Middle frontal gyrus (tissue), 1 donor: ENCODE measurements around the gene SLC12A8.

Source experiments
- DNase-seq: peaks from one replicate; pipeline ENCODE4 v3.0.0-alpha.2; 2015; ENCODE audit warnings: low spot score; ENCODE audit errors: extremely low spot score

Gene SLC12A8

DNA sequence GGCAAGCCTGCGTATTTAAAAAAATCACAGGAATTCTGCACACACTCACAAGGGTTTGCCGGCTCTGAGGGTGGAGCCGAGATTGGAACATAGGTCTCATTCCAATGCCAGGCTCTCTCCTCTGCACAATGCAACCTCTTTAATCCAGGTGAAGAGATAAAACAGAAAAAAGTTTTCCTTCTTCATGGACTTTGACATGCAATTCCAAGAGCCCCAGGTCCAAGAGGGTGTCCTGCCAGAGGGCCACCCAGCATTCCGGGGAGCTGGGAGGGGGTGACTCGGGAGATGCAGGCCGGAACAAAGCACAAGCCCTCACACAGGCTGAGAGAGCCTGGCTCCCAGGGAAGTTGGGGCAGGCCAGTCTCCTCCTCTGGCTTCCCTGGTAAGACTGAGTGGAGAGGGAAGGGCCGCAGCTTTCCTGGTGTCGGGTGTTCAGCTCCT is 6.7 kb upstream of the SLC12A8 start:
- no peak for DNase-seq

DNA sequence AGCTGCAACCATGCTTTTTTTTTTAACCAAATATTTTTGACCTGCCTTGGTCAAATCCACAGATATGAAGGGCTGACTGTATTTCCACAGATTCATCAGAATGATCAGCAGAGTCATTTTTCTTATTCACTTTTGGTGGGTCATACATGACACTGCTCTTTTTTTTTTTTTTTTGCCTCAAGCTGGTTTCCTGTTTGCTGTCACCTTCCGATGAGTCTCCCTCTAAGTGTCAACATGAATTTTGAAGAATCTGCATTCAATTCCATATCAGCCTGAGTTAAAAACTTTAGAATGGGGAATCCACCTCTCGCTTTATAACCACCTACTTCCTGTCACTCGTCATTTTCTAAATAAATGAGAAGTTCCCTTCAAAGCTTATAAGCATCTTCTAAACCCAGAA is 2.2 kb upstream of the SLC12A8 start:
- DNase-seq: no peak

DNA sequence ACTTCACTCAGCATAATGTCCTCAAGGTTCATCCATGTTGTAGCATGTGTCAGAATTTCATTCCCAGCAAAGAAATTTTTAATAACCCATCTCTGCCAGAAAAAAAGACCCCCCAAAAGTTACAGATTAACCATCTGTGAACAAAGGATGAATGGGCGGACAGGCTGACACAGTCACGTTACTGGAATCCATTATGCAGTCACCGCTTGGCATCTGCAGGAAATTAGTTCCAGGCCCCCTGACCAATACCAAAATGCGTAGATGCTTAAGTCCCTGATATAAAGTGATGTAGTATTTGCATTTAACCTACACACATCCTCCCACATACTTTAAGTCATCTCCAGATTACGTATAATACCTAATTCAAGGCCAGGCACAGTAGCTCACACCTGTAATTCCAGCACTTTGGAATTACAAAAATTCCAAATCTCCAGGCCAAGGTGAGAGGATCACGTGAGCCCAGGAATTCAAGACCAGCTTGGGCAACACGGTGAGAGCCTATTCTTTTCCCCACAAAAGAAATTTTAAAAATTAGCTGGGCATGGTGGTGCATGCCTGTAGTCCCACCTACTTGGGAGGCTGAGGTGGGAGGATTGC is 1.5 kb upstream of the SLC12A8 start:
- no peak for DNase-seq

DNA sequence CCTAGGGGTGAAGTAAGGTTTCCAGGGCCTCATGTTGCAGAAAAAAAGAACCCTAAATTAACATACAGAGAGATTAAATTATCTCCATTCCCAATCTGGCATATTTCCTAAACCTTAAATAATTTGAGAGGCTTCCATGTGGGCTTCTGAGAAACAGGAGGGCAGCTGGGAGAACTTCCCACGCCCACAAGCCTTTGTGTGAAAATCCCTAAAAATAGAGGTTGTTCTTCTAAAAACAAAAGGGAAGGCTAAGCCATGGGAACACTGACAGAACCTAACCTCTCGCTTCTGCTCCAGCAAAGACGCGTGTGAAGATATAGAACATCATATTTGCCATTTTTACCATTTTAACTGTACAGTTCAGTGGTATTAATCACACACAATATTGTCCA is 812 bp upstream of the SLC12A8 start:
- no peak for DNase-seq

DNA sequence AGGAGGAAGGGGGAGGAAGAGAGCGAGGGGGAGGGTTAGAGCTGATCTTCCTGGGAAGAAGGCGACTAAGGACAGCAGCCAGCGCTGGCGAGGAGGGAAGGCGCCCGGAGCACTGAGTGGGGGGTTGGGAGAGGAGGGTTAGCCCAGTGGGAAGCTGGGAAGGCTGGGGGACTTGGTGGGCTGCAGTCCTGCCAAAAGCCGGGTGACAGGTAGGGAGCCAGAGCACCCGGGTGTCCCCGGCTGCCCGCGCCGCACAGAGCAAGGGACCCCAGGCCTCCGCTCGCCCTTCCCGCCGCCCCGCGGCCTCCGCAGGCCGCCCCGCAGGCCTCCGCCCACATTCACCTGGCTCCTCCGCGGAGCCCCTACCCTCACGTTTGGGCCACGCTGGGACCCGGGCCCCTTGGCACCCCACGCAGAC is 448 bp downstream of the SLC12A8 start:
- no peak for DNase-seq

DNA sequence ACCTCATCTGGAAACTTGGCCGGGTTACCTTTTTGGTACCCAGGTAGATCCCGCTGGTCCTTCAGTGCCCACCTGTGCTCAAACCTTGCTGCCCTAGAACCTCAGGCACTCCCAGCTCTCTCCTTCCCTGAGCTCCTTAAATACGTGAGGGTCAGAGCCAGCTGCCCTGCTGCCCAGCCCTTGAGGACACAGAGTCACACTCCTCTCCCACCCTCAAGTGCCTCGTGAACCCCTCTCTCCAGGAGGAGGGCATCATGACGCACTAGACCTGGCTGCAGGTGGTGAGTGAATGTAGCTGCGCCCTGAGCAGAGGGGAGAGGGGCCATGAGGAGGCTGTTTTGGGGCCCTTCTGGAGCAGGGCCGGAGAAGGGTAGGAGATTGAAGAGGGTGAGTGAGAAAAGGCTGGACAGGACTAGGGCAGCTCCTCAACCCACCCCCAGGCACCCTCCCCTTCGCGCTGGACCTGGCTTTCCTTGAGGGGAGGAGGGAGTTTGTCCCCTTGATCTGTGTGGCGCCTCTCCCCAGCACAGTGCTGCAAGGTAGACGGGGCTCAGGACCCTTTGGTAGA is 941 bp downstream of the SLC12A8 start:
- no peak for DNase-seq

DNA sequence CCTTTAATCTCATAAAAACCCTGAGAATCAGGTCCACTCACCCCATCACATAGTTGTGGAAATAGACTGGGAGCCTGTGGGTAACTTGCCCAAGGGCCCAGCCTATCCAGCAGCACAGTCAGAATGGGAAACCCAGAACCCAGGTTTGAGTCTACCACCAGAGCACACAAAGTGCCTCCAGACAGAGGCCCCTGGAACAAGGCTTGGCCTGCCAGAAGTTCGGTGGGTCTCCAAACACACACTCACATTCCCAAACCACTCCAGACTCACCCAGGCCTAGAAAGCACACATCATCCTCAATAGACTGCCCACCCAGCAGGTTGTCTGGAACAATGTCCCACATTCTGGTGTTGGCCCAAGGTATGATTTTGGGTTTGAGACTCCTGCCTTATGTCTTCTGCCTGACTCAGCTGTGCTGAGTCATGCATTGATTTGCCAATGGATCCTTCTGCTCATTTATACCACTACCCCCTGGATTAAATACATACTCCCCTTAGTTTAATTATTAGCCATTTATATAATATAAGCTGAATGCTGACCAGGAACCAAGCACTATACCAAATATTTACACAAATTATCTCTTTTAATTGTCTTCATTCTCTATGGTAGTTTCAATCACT is 4.5 kb downstream of the SLC12A8 start:
- DNase-seq: no peak

DNA sequence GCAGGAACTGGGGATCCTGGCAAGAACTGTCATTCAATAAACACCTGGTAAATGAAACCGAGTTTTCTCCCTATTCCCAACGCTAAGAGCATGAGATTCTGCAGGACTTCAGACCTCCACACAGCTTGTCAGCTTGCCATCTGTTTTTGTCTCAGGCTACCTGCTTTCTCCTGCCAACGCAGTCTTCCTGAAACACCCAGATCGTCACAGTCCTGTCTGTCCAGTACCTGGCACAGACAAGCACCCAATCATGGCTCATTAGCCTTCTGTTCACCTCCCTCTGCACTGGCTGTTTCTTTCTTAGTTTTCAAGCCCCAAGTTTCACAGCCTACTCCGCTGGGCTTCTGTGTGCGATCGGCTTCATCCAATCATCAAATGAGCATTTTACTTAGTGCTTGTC is 5.0 kb downstream of the SLC12A8 start:
- DNase-seq: no peak

DNA sequence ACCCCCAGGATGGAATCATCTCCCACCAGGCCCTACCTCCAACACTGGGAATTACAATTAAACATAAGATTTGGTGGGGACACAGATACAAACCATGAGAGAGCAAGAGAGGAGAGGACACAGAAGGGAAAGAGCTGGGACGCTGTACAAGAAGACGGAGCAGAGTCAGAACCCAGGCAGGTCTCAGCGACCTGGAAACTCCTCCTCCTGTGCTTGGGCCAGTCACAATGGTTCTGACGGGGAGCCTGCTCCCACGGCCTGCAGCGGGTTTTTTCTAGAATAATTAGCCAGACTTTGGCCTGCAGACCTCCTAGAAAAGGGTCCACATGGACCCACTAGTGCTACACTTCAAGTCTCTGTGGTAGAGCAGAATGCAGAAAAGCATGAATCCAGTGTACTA is 5.6 kb downstream of the SLC12A8 start:
- no peak for DNase-seq

DNA sequence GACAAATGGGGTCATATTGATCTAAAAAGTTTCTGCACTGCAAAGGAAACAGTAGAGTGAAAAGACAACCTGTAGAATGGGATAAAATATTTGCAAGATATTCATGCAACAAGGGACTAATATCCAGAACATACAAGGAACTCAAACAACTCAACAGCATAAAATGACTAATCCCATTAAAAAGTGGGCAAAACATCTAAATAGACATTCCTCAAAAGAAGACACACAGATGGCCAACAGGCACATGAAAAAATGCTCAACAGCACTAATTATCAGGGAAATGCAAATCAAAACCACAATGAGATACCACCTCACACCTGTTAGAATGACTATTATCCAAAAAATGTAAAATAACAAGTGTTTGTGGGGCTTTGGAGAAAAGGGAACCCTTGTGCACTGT is 8.8 kb downstream of the SLC12A8 start:
- no peak for DNase-seq

DNA sequence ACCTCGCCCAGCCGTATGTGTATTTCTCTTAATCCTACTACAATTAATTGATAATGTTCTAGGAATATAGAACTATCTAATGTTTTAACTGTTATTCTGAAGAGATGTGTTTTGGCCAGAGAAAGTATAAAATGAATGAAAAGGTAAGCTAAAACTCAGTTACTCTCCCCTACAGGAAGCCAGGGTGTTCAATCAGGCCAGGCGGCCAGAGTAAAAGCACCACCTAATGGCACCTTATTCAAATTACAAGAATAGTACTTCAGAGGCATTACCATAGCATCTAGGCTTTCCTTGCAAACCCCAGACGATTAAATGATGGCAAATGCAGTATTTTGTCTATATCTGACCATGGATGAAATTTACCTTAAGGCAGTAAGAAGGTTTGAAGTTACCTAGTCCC is 10.4 kb downstream of the SLC12A8 start:
- DNase-seq: no peak

DNA sequence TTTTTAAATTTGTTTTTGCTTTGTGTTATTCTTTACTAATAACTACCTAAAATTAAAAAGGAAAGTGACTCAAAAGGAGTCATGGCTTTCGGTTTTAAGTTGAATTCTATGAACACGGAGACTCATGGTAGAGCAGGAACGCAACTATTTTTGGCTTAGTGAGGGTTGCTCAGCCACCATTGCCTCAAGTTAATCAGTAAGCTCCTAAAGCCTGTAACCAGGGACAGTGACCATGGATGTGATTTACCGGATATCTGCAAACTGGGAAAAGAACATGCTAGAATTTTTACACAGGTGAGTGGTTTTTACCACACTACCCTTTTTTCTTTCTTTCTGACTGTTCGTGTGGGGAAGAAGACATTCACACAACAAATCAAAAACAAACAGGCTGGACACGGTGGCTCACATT is 11.8 kb downstream of the SLC12A8 start:
- DNase-seq: no peak

DNA sequence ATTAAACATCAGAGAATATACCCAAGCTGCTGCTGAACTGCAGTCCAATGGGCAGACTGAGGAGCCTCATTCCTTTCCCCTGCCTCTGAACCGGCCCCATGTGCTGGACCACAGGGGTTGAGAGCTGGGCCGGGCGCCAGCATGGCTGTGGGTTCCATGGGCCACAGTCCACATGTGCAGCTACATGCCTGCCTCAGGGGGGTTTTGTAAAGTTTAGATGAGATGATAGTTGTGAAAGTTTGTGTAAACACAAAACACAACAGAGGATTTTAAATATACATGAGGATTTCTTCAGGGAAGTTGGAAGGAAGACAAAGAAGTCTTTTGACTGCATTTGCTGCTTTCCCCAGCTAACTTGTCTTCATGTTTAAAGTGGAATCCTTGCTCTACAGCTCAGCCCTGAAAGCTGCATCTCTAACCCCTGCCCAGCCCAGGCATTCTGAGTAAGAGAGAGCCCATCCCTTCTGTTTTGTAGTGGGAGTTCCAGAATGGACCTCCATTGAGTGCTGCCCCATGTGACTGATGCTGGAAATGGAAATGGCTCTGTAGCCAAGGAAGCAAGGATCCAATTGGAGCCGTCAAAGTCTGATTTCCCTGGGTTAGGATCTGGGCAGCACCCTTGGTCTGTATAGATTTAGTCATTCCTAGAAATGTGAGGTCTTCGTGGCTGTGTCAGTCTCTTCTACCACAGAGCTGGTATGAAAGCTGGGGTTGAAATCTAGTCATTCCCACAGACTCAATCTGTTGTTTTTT is 17.5 kb downstream of the SLC12A8 start:
- no peak for DNase-seq

DNA sequence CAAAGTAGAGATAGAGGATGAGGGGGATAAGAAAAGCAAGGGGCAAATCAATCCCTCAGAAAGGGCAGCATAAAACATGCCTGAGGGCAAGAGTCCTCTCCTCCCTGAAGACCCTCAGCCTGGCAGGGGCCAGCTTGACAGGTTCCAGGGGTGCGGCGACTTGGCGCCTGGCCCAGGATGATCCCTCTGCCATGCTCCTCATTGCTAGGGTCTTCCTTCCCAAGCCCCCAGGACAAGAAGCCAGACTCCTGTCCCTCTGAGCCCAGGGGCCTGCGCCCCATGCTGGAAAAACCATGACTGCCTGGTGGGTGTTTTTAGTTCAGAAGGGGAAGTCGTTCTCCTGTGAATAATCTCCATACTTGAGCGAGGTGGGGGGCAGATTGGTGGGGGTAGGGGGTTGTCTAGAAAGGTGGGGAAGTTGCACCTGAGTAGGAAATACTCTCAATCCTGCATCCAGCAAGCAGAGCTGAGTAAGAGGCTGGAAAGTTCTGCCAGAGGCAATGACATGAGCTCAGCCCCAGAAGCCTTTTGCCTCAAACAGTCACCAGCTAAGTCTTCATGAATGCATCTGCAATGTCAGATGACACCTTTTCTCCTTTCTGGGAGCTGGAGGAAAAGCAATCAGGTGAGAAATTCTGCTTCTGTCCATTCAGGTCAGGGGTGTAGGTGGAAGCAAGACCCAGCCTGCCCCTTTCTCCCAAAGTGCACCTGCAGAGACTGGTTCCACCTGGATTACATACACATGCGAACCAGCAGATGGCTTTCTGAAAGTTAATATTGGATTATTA is 18.3 kb downstream of the SLC12A8 start:
- DNase-seq: no peak

DNA sequence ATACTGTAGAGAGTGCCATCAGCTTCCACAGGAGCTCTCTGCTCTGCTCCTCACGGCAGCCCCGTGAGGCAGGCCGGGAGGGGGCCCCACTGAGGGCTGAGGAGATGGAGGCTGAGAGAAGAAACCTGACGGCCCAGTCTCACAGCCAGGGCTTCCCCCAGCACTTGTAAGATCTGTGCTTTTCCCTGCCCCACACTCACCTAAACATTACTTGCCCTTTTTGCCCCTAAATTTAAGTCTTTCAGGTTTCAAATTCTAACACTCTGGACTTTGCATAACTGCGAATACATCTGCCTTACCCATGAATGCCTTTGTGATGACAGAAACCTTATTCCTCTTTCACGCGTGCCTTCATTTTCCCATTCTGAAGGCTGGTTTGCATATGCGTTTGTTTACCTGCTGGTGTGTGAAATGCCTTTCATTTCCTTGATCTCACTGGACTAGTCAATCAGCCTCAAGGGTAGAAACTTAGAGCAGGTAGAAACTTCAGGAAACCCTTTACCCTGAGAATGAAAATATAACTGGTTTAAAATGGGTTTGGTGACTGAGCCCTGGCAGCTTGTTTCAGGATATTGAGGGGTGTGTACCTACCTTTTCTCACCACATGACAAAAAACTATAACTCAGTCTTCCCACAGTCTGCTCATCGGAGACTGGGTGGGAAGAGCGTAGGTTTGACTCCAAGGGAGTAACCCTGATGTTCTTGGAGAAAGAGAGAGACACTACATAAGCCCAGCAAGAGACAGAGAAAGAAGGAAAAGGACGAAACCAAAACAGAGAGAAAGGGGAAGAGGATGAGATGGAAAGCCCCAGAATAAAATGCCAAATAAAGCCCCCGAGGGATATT is 20.1 kb downstream of the SLC12A8 start:
- no peak for DNase-seq

DNA sequence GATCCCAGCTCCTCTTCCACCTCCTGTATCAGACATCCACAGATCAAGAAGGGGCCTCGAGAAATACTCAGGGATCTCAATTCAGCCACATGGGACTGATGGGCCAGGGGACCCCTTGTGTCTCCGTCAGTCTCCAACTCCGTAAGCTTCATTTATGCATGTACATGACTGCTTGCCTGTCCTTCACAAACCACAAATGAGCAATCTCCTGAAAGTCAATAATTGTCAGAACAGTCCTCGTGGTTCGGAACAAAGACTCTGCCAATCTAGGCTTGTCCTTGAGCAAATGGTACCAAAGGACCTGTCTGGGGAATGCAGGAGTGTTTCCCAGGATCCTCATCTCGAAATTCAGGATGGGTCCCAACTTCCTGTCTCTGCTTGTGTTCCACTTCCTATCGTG is 20.8 kb downstream of the SLC12A8 start:
- DNase-seq: no peak

DNA sequence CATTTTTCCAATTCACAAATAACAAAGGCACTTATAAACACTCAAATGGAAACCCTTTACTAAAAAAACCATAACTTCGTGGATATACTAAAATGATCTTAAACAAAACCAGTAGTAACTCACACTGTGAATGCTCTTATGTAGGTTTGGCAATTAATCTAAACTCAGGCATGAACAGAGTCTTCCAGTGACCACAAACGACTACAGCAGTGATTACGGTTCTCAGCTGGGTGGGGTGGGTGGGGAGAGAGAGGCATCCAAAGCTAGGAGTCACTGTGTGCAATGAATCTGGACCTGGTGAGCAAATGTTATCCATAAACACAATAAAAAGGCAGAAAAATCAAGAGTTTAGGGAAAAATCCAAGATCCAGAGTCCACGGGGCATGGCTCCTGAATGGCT is 21.3 kb downstream of the SLC12A8 start:
- DNase-seq: no peak

DNA sequence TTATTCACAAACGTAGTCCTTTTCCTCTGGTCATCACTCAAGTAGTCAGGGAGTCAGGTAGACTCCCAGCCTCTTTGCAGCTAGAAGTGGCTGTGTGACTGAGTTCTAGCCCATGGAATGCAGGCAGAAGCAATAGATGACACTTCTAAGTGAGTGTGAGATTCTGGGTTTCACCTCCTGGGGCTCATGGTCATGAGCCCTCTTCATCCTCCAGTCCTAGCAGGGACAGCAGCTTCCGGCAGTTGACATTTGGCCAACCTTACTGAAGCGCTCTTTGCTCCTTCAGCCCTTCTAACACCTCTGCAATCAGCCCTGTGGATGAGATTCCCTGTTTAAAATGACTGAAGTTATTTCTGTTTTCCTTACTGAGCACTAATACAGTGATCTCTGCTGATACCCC is 21.8 kb downstream of the SLC12A8 start:
- DNase-seq: no peak

DNA sequence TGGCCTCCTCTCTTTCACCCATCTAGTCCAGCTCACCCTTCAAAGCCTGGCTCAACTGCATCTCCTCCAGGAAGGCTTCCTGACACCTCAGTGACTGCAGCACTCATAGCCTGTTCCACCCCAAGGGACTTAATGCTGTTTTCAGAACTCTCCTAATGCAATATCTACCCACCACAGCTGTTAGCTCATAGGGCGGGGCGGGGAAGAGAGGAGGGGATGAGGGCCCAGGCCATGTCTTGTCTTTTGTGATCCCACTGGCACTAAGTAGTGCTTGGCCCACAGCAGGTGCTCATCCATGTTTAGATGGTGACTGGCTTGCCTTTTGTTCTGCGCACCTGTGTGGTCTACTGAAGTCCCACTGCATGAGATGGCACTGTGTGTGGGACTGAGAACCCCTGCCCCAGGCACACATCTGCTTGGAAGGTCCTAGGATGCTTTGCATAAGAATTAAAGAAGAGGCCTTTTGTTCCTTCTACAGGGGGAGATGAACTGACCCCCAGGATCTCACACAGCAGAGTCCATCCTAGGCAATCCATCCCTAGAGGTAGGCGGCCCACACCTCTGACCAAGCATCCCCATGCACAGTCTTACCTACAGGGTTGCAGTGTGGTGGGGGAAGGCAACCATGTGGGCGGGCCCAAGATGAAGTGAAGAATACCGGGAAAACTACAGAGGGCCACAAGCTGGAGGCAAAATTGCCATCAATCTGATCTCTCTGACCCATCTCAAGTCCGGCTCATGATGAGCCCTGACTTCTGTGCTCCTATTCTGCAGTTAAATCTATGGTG is 23.0 kb downstream of the SLC12A8 start:
- DNase-seq: no peak

DNA sequence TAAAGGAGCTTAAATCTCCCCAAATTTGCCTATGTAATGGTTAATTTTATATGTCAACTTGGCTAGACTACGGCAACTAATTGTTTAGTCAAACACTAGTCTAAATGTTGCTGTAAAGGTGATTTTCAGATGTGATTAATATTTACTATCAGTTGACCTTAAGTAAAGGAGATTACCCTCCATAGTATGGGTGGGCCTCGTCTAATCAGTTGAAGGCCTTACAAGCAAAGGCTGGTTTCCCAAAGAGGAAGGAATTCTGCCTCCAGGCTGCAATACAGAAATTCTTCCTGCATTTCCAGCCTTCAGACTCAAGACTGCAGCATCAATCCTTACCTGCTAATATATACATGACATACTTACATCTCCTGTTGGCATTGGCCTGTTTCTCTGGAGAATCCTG is 23.6 kb downstream of the SLC12A8 start:
- no peak for DNase-seq
